DMS 273 (cell line): ENCODE results near the gene ZBED1.
"Not testable (repeated sequence)": the region's sequence is repeated elsewhere in the genome, so short reads cannot be mapped to it uniquely, and the experiment has no call there.

Experiments used
- DNase-seq: peaks from one replicate; lab custom pipeline; 2025; ENCODE audit not compliant: unreplicated experiment; lab: John Stamatoyannopoulos, UW

The ZBED1 gene

GRCh38 chrX:2500803-2501558 is at the start of gene ZBED1, which contains the start of gene DHRSX:
Gene ZBED1 (minus strand): TSS chrX:2500976. CDS start chrX:2490719, 10,257 bp downstream.
Gene DHRSX (minus strand): TSS chrX:2500976. CDS start chrX:2500925, 51 bp downstream.
- DNase-seq = no peak

GRCh38 chrX:2549876-2550275 is 49.1 kb upstream of the ZBED1 start:
- DNase-seq = no peak

- DNase-seq = no peak
These were observed 48.1 kb upstream of the ZBED1 start for GRCh38 chrX:2548711-2549423.

GRCh38 chrX:2547736-2548135 is 47.0 kb upstream of the ZBED1 start:
- DNase-seq = no peak

GRCh38 chrX:2546496-2546895 is 45.7 kb upstream of the ZBED1 start:
- no peak for DNase-seq

GRCh38 chrX:2545144-2545543 is 44.4 kb upstream of the ZBED1 start:
- no peak for DNase-seq

GRCh38 chrX:2542826-2543521 is 42.2 kb upstream of the ZBED1 start:
- no peak for DNase-seq

GRCh38 chrX:2541603-2542002 is 40.8 kb upstream of the ZBED1 start:
- DNase-seq = no peak

- DNase-seq = no peak
These were observed 39.7 kb upstream of the ZBED1 start for GRCh38 chrX:2540426-2540947.

GRCh38 chrX:2539586-2539985 is 38.8 kb upstream of the ZBED1 start:
- no peak for DNase-seq

- no peak for DNase-seq
These were observed 37.4 kb upstream of the ZBED1 start for GRCh38 chrX:2538031-2538757.

- no peak for DNase-seq
These were observed 36.2 kb upstream of the ZBED1 start for GRCh38 chrX:2536974-2537373.

GRCh38 chrX:2536141-2536540 is 35.4 kb upstream of the ZBED1 start:
- DNase-seq = no peak

- DNase-seq = not testable (repeated sequence)
These were observed 33.7 kb upstream of the ZBED1 start for GRCh38 chrX:2534261-2535021.

- no peak for DNase-seq
These were observed 32.6 kb upstream of the ZBED1 start for GRCh38 chrX:2533424-2533823.

GRCh38 chrX:2526390-2526789 is 25.6 kb upstream of the ZBED1 start:
- no peak for DNase-seq

- DNase-seq = no peak
These were observed 23.1 kb upstream of the ZBED1 start for GRCh38 chrX:2523911-2524310.

GRCh38 chrX:2521927-2522386 is 21.2 kb upstream of the ZBED1 start:
- DNase-seq = no peak

- DNase-seq = no peak
These were observed 20.5 kb upstream of the ZBED1 start for GRCh38 chrX:2521092-2521926.
